Progenitor cell of endocrine pancreas (in vitro differentiated cells): Measurements from ENCODE around the gene BEX3. TPM values are rescaled to one million over a fixed set of nuclear protein-coding genes. Genes with fewer than 3 reads are reported as not detected.
"Not testable (repeated sequence)": the region's sequence is repeated elsewhere in the genome, so short reads cannot be mapped to it uniquely, and the experiment has no call there.

ENCODE experiments used
- DNase-seq: peaks from one replicate; pipeline ENCODE4 v3.0.0; 2021; ENCODE audit warnings: low spot score; ENCODE audit not compliant: unreplicated experiment
- H3K27ac Mint-ChIP-seq: 2 replicates; pipeline ENCODE4 v1.8.0; 2021; ENCODE audit warnings: mild to moderate bottlenecking, moderate library complexity, mixed read lengths
- H3K27me3 Mint-ChIP-seq: 2 replicates; pipeline ENCODE4 v1.8.0; 2021; ENCODE audit warnings: mixed read lengths
- H3K36me3 Mint-ChIP-seq: 2 replicates; pipeline ENCODE4 v1.8.0; 2022; ENCODE audit warnings: mixed read lengths; ENCODE audit not compliant: insufficient read depth
- H3K4me1 Mint-ChIP-seq: 2 replicates; pipeline ENCODE4 v1.8.0; 2021; ENCODE audit warnings: low read depth, mixed read lengths
- H3K4me3 Mint-ChIP-seq: 2 replicates; pipeline ENCODE4 v1.8.0; 2021; ENCODE audit warnings: low read depth, mild to moderate bottlenecking, moderate library complexity, mixed read lengths
- H3K9me3 Mint-ChIP-seq: 2 replicates; pipeline ENCODE4 v1.8.0; 2021; ENCODE audit warnings: low read depth, mixed read lengths
- total RNA-seq: library from RNA; stranded (reverse); gene quantifications from 2 replicates; pipeline ENCODE4 v1.2.1, GENCODE V29; 2021
- TF ChIP-seq, protein P1 (sequence below): fragments of 200-600 bp; sonication (generic); IDR thresholded peaks from one replicate; pipeline ENCODE4 v1.5.0; 2021; ENCODE audit warnings: antibody characterized with exemption, mild to moderate bottlenecking; ENCODE audit not compliant: unreplicated experiment

The BEX3 gene
- total RNA-seq, 1 donor from 2014 or later: 425 TPM

DNA sequence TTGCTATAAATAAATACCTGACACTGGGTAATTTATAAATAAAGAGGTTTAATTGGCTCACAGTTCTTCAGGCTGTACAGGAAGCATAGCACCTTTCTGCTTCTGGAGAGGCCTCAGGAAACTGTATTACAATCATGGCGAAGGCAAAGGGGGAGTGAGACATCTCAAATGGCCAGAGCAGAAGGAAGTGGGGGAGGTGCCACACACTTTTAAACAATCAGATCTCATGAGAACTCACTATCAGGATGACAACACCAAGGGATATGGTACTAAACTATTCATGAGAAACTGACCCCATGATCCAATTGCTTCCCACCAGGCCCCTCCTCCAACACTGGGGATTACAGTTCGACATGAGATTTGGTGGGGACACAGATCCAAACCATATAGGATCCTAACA lies 31.7 kb upstream of the BEX3 start:
- peaks cover 2% of the 10 kb centered on the region for H3K27me3 Mint-ChIP-seq
- no peaks in the 10 kb centered on the region for H3K9me3 Mint-ChIP-seq
- no peak overlapping the region for H3K27ac Mint-ChIP-seq
- H3K4me3 Mint-ChIP-seq: no peak overlapping the region
- no peak for DNase-seq
- peaks cover under 1% of the 10 kb centered on the region for H3K4me1 Mint-ChIP-seq
- TF ChIP-seq, protein P1, sequence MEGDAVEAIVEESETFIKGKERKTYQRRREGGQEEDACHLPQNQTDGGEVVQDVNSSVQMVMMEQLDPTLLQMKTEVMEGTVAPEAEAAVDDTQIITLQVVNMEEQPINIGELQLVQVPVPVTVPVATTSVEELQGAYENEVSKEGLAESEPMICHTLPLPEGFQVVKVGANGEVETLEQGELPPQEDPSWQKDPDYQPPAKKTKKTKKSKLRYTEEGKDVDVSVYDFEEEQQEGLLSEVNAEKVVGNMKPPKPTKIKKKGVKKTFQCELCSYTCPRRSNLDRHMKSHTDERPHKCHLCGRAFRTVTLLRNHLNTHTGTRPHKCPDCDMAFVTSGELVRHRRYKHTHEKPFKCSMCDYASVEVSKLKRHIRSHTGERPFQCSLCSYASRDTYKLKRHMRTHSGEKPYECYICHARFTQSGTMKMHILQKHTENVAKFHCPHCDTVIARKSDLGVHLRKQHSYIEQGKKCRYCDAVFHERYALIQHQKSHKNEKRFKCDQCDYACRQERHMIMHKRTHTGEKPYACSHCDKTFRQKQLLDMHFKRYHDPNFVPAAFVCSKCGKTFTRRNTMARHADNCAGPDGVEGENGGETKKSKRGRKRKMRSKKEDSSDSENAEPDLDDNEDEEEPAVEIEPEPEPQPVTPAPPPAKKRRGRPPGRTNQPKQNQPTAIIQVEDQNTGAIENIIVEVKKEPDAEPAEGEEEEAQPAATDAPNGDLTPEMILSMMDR: no peak
- H3K36me3 Mint-ChIP-seq: no peaks in the 10 kb centered on the region

DNA sequence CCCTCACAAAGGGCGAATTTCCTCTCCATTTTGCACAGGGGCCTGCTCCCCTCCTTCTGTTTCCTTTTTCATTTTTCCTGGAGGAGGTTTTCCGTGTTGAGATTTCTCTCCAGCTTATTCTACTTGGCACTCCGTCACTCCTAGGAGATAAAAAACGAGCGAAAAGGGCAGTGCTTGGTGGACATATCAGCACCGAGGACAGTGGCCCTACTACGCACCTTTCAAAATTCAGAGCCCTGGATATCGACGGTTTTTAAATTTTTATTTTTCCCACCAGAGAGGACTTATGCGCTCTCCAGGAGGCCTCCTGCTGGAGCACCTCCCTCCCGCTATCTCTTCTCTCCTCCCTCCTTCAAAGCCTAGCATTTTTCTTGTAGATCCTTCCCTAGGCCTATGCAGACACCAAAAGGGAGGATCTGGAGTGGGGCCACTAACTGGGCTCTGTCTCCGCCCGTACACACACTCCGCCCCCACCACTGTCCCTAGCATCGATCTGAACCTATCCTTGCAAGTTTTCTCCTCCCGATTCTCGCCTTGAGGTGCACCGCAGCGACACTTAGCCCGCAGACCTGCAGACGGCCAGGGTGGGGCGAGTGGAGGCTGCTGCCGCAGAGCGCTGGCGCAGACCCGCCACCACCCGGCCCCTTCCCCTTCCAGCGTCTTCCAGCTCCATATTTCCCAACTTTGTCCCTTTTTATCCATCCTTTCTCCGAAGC lies 28.5 kb upstream of the BEX3 start:
- Mint-ChIP-seq H3K4me1 (peaks cover 8% of the 10 kb centered on the region), H3K27ac (no peak overlapping the region), H3K36me3 (no peaks in the 10 kb centered on the region), H3K4me3 (no peak overlapping the region), H3K9me3 (no peaks in the 10 kb centered on the region), H3K27me3 (peaks cover 2% of the 10 kb centered on the region)
- TF ChIP-seq, protein P1: no peak
- no peak for DNase-seq

DNA sequence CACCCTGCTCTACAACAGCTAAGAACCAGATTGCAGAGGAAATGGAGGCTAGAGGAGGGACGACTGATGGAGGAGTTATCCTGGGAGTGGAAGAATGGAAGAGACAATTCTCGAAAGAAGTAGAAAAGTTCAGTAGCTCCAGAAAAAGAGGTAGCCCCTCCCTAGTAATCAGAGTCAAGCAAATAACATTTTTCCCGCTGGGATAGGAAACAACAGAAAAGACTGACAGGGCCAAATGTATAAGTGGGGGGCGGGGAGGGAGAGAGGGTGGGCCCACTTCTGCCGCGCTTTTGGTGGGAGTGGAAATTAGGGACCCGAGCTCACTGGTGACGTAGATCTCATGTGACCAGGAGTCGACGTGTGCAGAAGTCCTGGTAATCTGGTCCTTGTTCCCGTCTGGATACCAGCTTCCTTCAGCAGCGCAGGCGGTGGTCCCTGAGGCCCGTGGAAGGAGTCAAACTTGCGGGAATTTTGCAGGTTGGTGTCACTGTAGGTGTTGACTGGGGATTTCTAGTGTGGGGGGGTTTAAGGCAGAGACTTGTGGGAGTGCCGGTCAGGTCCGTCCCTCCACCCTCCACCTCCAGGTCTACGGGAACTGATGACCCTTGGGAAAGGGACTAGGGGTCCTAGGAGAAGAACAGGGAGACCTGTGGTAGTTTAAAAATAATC lies 20.1 kb upstream of the BEX3 start, which contains the start of gene TCEAL9:
Gene TCEAL9, plus strand, starts transcription at position 377 of the 669 bp plus-strand sequence. CDS start 1,179 bp downstream, outside the sequence.
- TF ChIP-seq, protein P1: no peak
- peak within 1 kb of the TSS; percentile 99 for H3K27ac Mint-ChIP-seq
- peaks cover 5% of the 10 kb centered on the region for H3K36me3 Mint-ChIP-seq
- peaks cover 9% of the 10 kb centered on the region for H3K9me3 Mint-ChIP-seq
- no peaks in the 10 kb centered on the region for H3K27me3 Mint-ChIP-seq
- peaks cover 18% of the 10 kb centered on the region for H3K4me1 Mint-ChIP-seq
- DNase-seq: peak; percentile 26
- peak within 1 kb of the TSS; percentile 98 for H3K4me3 Mint-ChIP-seq

DNA sequence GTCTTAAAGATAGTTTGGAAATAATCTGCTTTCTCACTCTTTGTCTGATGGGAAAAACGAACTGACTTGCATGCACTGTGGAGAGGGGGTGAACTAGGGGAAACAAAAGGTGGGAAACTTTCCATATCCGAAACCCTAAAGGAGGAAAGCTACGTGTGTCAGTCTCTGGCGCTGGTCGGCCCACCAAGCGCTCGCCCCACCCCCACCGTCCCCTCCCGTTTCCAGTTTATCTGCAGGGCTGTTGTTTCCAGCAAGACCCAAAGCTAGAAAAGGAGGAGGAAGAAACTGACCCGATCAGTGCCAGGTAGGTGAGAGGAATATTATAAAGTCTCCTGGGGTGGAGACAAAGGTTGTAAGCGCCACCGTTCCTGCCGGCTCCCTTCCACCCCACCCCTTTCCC lies 19.5 kb upstream of the BEX3 start:
- Mint-ChIP-seq H3K9me3 (peaks cover 9% of the 10 kb centered on the region), H3K36me3 (peaks cover 5% of the 10 kb centered on the region), H3K27ac (peak overlapping the region; percentile 99), H3K4me3 (peak overlapping the region; percentile 98), H3K27me3 (no peaks in the 10 kb centered on the region), H3K4me1 (peaks cover 22% of the 10 kb centered on the region)
- TF ChIP-seq, protein P1: no peak
- DNase-seq: no peak

DNA sequence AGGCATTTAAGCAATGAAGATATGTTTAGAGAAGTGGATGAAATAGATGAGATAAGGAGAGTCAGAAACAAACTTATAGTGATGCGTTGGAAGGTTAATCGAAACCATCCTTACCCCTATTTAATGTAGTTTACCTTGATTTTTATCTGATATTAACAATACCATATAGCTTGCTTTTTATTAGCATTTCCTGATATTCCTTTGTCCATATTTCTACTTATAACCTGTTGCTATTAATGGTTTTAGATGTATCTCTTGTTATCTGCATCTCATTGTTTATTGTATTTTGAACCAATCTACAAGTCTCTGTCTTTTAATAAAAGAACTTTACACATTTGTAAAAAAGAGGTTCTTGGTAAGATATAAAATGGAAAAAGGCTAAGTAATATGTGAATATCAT lies 18.5 kb upstream of the BEX3 start:
- H3K4me1 Mint-ChIP-seq: peaks cover 28% of the 10 kb centered on the region
- H3K36me3 Mint-ChIP-seq: peaks cover 5% of the 10 kb centered on the region
- TF ChIP-seq, protein P1: no peak
- H3K4me3 Mint-ChIP-seq: peak overlapping the region; percentile 98
- no peak for DNase-seq
- peaks cover 9% of the 10 kb centered on the region for H3K9me3 Mint-ChIP-seq
- no peaks in the 10 kb centered on the region for H3K27me3 Mint-ChIP-seq
- peak overlapping the region; percentile 99 for H3K27ac Mint-ChIP-seq

DNA sequence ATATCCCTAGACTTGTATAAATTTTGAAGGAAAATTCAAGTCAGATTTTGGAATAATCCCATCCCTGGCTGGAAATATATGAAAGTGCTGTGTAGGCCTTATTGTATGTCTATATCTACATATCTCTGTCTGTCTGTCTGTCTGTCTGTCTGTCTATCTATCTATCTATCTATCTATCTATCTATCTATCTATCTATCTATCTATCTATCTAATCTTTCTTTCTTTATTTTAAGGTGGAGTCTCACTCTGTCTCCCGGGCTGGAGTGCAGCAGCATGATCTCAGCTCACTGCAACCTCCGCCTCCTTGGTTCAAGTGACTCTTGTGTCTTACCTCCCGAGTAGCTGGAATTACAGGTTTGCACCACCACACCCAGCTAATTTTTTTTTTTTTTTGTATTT lies 16.7 kb upstream of the BEX3 start:
- H3K27me3 Mint-ChIP-seq, H3K4me3 Mint-ChIP-seq, H3K36me3 Mint-ChIP-seq, DNase-seq: not testable (repeated sequence)
- H3K4me1 Mint-ChIP-seq: peaks cover 31% of the 10 kb centered on the region
- peak overlapping the region; percentile 65 for H3K27ac Mint-ChIP-seq
- H3K9me3 Mint-ChIP-seq: peaks cover 13% of the 10 kb centered on the region
